ENCODE results near the gene CCSER2. TPM values are rescaled to one million over a fixed set of nuclear protein-coding genes. Genes with fewer than 3 reads are reported as not detected.
"Not testable (repeated sequence)": the region's sequence is repeated elsewhere in the genome, so short reads cannot be mapped to it uniquely, and the experiment has no call there.

The CCSER2 gene
- total RNA-seq, 1 experiment from 2014 or later = 28.9 TPM

DNA sequence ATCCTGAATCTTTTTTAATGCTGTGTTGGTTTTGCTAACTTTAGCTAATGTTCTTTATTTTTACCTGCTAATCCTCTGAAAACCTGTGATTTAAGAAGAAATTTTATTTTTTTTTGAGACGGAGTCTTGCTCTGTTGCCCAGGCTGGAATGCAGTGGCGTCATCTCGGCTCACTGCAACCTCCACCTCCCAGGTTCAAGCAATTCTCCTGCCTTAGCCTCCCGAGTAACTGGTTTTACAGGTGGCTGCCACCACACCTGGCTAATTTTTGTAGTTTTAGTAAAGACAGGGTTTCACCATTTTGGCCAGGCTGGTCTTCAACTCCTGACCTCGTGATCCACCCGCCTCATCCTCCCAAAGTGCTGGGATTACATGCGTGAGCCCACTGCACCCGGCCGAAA is 170.7 kb downstream of the CCSER2 start:
- ATAC-seq; RAD21 ChIA-PET (ENCODE audit: low non-redundant PET in 1 of 2, low total read pairs in 2 of 2, uncharacterized antibody in 2 of 2, unreplicated experiment in 2 of 2); DNase-seq (ENCODE audit: low read depth, low spot score): not testable (repeated sequence)

DNA sequence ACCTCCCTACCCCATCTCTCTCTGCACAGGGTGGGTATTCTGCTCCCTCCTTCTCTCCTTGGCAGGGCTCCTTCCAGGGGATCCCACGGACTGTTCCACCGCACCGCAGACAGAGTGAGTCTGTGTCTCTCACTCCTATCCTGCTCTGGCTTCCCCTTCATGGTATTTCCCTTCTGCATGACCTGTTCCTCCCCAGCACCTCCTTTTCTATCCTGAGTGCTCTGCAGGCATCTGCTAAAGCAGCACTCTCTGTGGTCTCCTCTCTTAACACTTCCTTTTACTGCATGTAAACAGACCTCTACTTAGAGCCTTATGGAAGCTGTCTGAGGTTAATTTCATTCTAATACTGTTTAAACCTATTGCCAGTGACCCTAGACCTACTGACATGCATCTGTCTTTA is 171.5 kb downstream of the CCSER2 start:
- Histone ChIP-seq H3K9ac (ENCODE audit: low read length) (no peak overlapping the region), H3K36me3 (ENCODE audit: control insufficient read depth in 1 of 2, insufficient read depth in 2 of 2, low read length in 2 of 2) (no peaks in the 10 kb centered on the region), H3K27ac (ENCODE audit: low read depth, low read length) (no peak overlapping the region), H3K9me2 (ENCODE audit: insufficient read depth) (no peaks in the 10 kb centered on the region), H4K20me1 (ENCODE audit: insufficient read depth) (no peaks in the 10 kb centered on the region), H3K79me2 (ENCODE audit: insufficient read depth, low read length) (peaks cover 5% of the 10 kb centered on the region; the same call in 1 of the 2 replicates), H3K27me3 (ENCODE audit: insufficient read depth, low read length) (no peaks in the 10 kb centered on the region), H3K4me1 (ENCODE audit: control insufficient read depth in 1 of 2, insufficient read depth in 2 of 2, low read length in 2 of 2) (peaks cover 12 to 13% of the 10 kb centered on the region in 2 experiments), H3K4me3 (replicated peaks in 1 of 2; ENCODE audit: low read depth in 1 of 2, low read length in 2 of 2) (no peak overlapping the region), H3K4me2 (ENCODE audit: low read length) (no peak overlapping the region), H2AFZ (ENCODE audit: low read depth, low read length, poor library complexity, severe bottlenecking) (no peak overlapping the region), H3K9me3 (ENCODE audit: control insufficient read depth in 1 of 2, insufficient read depth in 1 of 2, low read depth in 1 of 2, low read length in 2 of 2) (no peaks in the 10 kb centered on the region)
- DNase-seq (ENCODE audit: low read depth, low spot score) (no peak), ATAC-seq (no peak)
- ChIA-PET POLR2A (no interaction called here), RAD21 (ENCODE audit: low non-redundant PET in 1 of 2, low total read pairs in 2 of 2, uncharacterized antibody in 2 of 2, unreplicated experiment in 2 of 2) (no interaction called here), CTCF (interaction anchor here (0.6 kb wide), 1 partner anchor 45 kb away, joined by 4 read pairs; no protein-coding TSS in a partner anchor)
- BruUV-seq (replicated peaks) = no TSS peak
- intact Hi-C loops (cut with micrococcal nuclease) = loop anchor here (10.0 kb wide), 1 partner anchor 65 kb away; no protein-coding TSS in a partner anchor
- TF ChIP-seq, protein P1, sequence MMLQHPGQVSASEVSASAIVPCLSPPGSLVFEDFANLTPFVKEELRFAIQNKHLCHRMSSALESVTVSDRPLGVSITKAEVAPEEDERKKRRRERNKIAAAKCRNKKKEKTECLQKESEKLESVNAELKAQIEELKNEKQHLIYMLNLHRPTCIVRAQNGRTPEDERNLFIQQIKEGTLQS (IDR thresholded peaks at IDR 0.05) = no peak
- TF ChIP-seq, protein P2, sequence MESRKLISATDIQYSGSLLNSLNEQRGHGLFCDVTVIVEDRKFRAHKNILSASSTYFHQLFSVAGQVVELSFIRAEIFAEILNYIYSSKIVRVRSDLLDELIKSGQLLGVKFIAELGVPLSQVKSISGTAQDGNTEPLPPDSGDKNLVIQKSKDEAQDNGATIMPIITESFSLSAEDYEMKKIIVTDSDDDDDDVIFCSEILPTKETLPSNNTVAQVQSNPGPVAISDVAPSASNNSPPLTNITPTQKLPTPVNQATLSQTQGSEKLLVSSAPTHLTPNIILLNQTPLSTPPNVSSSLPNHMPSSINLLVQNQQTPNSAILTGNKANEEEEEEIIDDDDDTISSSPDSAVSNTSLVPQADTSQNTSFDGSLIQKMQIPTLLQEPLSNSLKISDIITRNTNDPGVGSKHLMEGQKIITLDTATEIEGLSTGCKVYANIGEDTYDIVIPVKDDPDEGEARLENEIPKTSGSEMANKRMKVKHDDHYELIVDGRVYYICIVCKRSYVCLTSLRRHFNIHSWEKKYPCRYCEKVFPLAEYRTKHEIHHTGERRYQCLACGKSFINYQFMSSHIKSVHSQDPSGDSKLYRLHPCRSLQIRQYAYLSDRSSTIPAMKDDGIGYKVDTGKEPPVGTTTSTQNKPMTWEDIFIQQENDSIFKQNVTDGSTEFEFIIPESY (IDR thresholded peaks at IDR 0.05; ENCODE audit: extremely low read depth, insufficient replicate concordance, low read length) = no peak
- no peak for TF ChIP-seq POLR2AphosphoS5 (IDR thresholded peaks at IDR 0.05; ENCODE audit: low read depth, low read length)
- no peak for TF ChIP-seq POLR2A (IDR thresholded peaks at IDR 0.05; ENCODE audit: borderline replicate concordance, extremely low read depth, insufficient read depth, insufficient read length)

More for the DNA sequence above, 170.7 kb downstream of the CCSER2 start:
- H3K9me2 ChIP-seq (ENCODE audit: insufficient read depth); H4K20me1 ChIP-seq (ENCODE audit: insufficient read depth); H3K36me3 ChIP-seq (ENCODE audit: control insufficient read depth in 1 of 2, insufficient read depth in 2 of 2, low read length in 2 of 2); H3K27ac ChIP-seq (ENCODE audit: low read depth, low read length); BruUV-seq (replicated peaks); H3K9me3 ChIP-seq (ENCODE audit: control insufficient read depth in 1 of 2, insufficient read depth in 1 of 2, low read depth in 1 of 2, low read length in 2 of 2); H3K79me2 ChIP-seq (ENCODE audit: insufficient read depth, low read length); H2AFZ ChIP-seq (ENCODE audit: low read depth, low read length, poor library complexity, severe bottlenecking); H3K9ac ChIP-seq (ENCODE audit: low read length); POLR2A ChIA-PET; CTCF ChIA-PET; H3K4me2 ChIP-seq (ENCODE audit: low read length); H3K4me3 ChIP-seq (replicated peaks in 1 of 2; ENCODE audit: low read depth in 1 of 2, low read length in 2 of 2); H3K27me3 ChIP-seq (ENCODE audit: insufficient read depth, low read length): not testable (repeated sequence)
- intact Hi-C loops (cut with micrococcal nuclease) = loop anchor here (10.0 kb wide), 1 partner anchor 64 kb away; no protein-coding TSS in a partner anchor
- peaks cover 17 to 21% of the 10 kb centered on the region in 2 experiments for H3K4me1 ChIP-seq (ENCODE audit: control insufficient read depth in 1 of 2, insufficient read depth in 2 of 2, low read length in 2 of 2)
